ENCODE results near the gene PEPD.

The PEPD gene

DNA sequence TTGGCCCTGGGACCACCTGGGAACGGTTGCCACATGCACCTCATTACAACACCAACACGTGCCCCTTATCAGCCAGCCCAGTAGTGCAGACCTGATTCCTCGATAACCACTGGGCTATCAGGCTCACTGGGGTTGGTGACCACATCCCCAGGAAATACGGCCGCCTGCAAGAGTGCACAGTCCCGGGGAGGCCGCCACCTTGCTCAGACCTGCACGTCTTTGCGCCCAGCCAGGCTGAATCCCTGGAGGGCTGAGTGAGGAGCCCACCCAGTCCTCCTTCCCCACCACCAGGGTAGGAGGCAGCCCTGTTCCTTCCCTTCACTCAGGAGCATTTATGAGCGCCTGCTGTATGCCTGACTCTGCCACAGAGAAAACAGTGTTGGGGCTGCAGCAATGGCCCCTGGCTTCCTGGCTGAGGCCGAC lies 80.3 kb downstream of the PEPD start:
- no peak overlapping the region for H3K4me2 ChIP-seq (ENCODE audit: low read depth, low read length)
- no peaks in the 10 kb centered on the region for H3K9me3 ChIP-seq (replicated peaks; ENCODE audit: insufficient read depth, low read length)
- no peaks in the 10 kb centered on the region for H3K27me3 ChIP-seq (replicated peaks; ENCODE audit: insufficient read depth, low read length)
- H3F3A ChIP-seq (ENCODE audit: insufficient read depth, low read length) = no peaks in the 10 kb centered on the region
- H3K27ac ChIP-seq (ENCODE audit: low read length) = no peak overlapping the region
- no peaks in the 10 kb centered on the region for H4K20me1 ChIP-seq (ENCODE audit: insufficient read depth, low read length)
- H3K79me2 ChIP-seq (ENCODE audit: low read length) = no peaks in the 10 kb centered on the region
- H3K4me3 ChIP-seq (ENCODE audit: low read length) = no peak overlapping the region
- no peaks in the 10 kb centered on the region for H3K36me3 ChIP-seq (replicated peaks; ENCODE audit: insufficient read depth, low read length)
- H3K4me1 ChIP-seq (ENCODE audit: low read length) = no peaks in the 10 kb centered on the region
- no peak overlapping the region for H3K9ac ChIP-seq (ENCODE audit: low read length)
- H2AFZ ChIP-seq (ENCODE audit: low read length) = no peak overlapping the region
- no peaks in the 10 kb centered on the region for H3K9me2 ChIP-seq (replicated peaks; ENCODE audit: insufficient read depth, low read length)
- no peak for TF ChIP-seq EZH2 (optimal IDR thresholded peaks at IDR 0.05; ENCODE audit: low read depth, low read length)
- TF ChIP-seq, protein P1, sequence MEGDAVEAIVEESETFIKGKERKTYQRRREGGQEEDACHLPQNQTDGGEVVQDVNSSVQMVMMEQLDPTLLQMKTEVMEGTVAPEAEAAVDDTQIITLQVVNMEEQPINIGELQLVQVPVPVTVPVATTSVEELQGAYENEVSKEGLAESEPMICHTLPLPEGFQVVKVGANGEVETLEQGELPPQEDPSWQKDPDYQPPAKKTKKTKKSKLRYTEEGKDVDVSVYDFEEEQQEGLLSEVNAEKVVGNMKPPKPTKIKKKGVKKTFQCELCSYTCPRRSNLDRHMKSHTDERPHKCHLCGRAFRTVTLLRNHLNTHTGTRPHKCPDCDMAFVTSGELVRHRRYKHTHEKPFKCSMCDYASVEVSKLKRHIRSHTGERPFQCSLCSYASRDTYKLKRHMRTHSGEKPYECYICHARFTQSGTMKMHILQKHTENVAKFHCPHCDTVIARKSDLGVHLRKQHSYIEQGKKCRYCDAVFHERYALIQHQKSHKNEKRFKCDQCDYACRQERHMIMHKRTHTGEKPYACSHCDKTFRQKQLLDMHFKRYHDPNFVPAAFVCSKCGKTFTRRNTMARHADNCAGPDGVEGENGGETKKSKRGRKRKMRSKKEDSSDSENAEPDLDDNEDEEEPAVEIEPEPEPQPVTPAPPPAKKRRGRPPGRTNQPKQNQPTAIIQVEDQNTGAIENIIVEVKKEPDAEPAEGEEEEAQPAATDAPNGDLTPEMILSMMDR (IDR thresholded peaks at IDR 0.05; ENCODE audit: low read length) = no peak
- no peak for TF ChIP-seq EZH2phosphoT487 (IDR thresholded peaks at IDR 0.05; ENCODE audit: low read length)
- no peak for DNase-seq

DNA sequence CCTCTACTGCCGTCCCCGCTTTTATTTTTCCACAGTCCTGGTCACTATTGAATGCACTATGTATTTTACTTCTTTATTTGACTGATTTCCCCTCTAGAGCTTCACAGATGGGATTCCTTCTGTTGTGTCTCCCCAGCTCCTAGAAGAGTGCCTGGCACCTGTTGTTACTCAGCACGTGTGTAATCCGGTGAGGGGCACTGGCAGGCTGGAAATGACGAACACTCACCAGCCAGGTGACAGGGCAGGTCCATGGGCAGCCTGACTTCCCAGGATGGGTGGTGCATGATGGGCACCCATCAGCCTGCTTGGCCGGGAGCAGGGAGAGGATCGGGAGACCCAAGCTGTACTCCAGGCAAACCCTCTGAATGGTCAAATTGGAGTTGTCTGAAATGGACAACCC lies 80.9 kb downstream of the PEPD start:
- no peaks in the 10 kb centered on the region for H3F3A ChIP-seq (ENCODE audit: insufficient read depth, low read length)
- H3K9me2 ChIP-seq (replicated peaks; ENCODE audit: insufficient read depth, low read length) = no peaks in the 10 kb centered on the region
- no peak overlapping the region for H2AFZ ChIP-seq (ENCODE audit: low read length)
- no peaks in the 10 kb centered on the region for H4K20me1 ChIP-seq (ENCODE audit: insufficient read depth, low read length)
- H3K79me2 ChIP-seq (ENCODE audit: low read length) = no peaks in the 10 kb centered on the region
- no peak for TF ChIP-seq EZH2phosphoT487 (IDR thresholded peaks at IDR 0.05; ENCODE audit: low read length)
- no peak for TF ChIP-seq EZH2 (optimal IDR thresholded peaks at IDR 0.05; ENCODE audit: low read depth, low read length)
- TF ChIP-seq, protein P1 (IDR thresholded peaks at IDR 0.05; ENCODE audit: low read length) = no peak
- H3K4me3 ChIP-seq (ENCODE audit: low read length) = no peak overlapping the region
- H3K4me1 ChIP-seq (ENCODE audit: low read length) = no peaks in the 10 kb centered on the region
- no peaks in the 10 kb centered on the region for H3K9me3 ChIP-seq (replicated peaks; ENCODE audit: insufficient read depth, low read length)
- no peak for DNase-seq
- no peaks in the 10 kb centered on the region for H3K36me3 ChIP-seq (replicated peaks; ENCODE audit: insufficient read depth, low read length)
- H3K27me3 ChIP-seq (replicated peaks; ENCODE audit: insufficient read depth, low read length) = no peaks in the 10 kb centered on the region
- H3K27ac ChIP-seq (ENCODE audit: low read length) = no peak overlapping the region
- no peak overlapping the region for H3K9ac ChIP-seq (ENCODE audit: low read length)
- H3K4me2 ChIP-seq (ENCODE audit: low read depth, low read length) = no peak overlapping the region

DNA sequence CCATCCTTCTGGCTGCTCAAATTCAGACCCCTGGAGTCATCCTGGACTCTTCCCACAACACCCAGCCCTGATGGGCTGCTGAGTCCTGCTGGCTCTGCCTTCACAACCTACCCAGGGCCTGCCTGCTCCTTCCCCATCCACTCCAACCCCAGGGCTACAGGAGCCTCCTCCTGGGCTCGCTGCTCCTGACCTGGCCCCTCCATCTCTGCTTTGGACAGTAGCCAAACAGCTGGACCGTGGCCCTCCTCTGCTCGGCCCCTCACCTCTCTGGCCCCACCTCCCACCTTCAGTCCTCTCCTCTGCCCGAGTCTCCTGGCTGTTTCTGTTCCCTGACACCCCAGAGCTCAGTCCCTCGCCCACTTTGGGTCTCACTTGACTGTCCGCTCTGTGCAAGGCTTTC lies 81.3 kb downstream of the PEPD start:
- Histone ChIP-seq H3K9ac (ENCODE audit: low read length) (no peak overlapping the region), H3F3A (ENCODE audit: insufficient read depth, low read length) (no peaks in the 10 kb centered on the region), H3K9me3 (replicated peaks; ENCODE audit: insufficient read depth, low read length) (no peaks in the 10 kb centered on the region), H4K20me1 (ENCODE audit: insufficient read depth, low read length) (no peaks in the 10 kb centered on the region), H3K79me2 (ENCODE audit: low read length) (no peaks in the 10 kb centered on the region), H3K9me2 (replicated peaks; ENCODE audit: insufficient read depth, low read length) (no peaks in the 10 kb centered on the region), H3K4me1 (ENCODE audit: low read length) (no peaks in the 10 kb centered on the region), H3K27ac (ENCODE audit: low read length) (no peak overlapping the region), H3K4me2 (ENCODE audit: low read depth, low read length) (no peak overlapping the region), H3K4me3 (ENCODE audit: low read length) (no peak overlapping the region), H2AFZ (ENCODE audit: low read length) (no peak overlapping the region), H3K27me3 (replicated peaks; ENCODE audit: insufficient read depth, low read length) (no peaks in the 10 kb centered on the region), H3K36me3 (replicated peaks; ENCODE audit: insufficient read depth, low read length) (no peaks in the 10 kb centered on the region)
- no peak for TF ChIP-seq EZH2phosphoT487 (IDR thresholded peaks at IDR 0.05; ENCODE audit: low read length)
- TF ChIP-seq, protein P1 (IDR thresholded peaks at IDR 0.05; ENCODE audit: low read length) = no peak
- DNase-seq = no peak
